GM19238 (cell line): ENCODE measurements around the gene DNAJA4.

Experiments used
- DNase-seq: peaks from one replicate; pipeline ENCODE4 v3.0.0; 2011; ENCODE audit warnings: low spot score; ENCODE audit not compliant: insufficient read length

Gene DNAJA4

DNA sequence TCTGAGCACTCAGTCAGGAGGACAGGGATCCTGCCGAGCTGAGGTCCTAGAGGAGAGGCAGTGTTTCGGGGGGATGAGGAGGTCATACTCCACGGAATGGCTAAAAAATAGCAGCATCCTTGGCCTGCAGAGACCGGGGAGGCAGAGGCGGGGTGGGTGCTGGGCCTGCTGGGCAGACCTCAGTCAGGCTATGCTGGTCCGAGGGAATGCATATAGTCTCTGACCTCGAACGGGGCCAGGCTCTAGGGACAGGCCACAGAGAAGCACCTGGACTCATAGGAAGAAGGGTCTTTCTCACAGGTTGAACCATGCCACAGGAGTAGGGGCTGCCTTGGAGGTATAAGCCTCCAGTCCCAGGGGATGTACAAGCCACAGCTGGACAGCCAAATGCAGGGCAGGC, 49.0 kb downstream of the DNAJA4 start:
- DNase-seq = no peak

DNA sequence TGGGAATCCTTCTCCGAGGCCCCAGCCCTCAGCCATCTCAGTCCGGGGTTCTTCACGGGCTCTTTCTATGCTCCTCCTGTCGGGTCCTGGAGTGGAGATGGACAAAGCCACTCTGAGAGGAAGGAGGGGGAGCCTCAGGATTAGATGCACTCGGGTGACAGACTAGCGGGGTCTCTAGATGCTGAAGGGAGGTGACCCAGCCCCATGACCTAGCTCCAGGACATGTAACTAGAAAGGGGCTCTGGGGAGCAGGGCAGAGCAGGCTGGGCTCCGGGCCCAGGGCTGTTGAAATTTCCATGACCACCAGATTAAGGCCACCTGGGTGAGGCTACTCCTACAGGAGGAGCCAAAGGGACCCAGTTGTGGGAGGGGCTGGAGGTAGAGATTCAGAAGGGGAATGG, 49.8 kb downstream of the DNAJA4 start:
- DNase-seq = no peak

DNA sequence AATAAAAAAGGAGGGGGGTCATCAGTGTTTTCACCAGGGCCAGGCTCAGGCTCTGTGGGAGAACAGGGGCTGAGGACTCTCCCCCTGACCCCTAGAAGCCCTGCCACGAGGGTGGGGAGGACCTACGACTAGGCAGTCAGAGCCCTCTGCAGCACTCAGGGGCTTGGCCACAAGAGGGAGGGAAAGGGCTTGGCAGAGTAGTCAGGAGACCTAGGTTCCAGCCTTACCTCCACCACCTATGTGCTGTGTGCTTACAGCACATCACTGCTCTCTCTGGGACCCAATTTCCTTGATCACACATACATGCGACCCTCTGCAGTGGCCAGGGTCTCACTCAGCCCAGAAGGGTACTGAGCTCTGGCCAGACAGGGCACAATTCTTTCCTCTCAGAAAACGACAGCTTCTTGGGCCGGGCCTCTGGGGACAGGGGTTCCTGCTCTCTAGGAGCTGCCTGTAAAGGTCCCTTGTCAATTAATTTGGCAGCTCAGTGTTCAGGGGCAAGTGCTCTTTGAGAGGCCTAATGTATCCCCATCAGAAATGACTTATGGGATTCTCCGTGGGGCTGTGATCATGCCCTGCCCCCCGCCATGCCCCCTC, 51.4 kb downstream of the DNAJA4 start:
- DNase-seq = no peak

DNA sequence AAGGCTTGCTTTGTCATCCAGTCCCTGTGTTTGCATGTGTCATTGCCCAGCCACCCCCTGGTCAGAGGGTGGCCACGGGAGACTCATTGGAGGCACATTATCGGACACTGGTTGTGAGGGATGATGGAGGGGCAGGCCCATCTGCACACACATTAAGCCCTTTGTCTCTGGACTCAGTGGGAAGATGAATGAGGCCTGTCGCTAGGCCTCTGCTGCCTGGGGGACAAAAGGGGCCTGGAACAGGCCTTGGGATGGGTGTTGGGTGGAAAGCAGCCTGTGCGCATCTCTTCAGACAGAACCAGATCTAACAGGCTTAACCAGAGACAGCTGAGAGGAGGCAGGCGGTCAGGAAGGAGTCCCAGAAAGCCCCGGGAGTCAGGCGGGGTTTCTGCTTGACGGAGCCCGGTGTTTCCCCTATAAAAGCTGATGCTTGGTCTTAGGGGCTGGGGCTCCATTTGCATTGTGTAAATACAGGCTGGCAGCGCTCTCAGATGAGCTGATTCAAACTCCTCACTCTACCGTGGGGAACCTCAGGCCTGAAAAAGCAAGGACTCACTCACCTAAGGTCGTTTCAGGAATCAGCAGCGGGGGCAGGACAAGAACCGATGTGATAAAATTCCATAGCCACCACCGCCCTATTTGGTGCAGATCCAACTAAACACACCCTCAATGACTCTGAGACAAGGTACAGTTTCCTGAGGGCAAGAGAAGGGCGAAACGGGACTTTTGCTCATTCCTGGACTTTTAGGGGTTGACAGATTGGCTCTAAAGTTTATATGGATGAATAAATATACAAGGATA, 52.1 kb downstream of the DNAJA4 start:
- no peak for DNase-seq

DNA sequence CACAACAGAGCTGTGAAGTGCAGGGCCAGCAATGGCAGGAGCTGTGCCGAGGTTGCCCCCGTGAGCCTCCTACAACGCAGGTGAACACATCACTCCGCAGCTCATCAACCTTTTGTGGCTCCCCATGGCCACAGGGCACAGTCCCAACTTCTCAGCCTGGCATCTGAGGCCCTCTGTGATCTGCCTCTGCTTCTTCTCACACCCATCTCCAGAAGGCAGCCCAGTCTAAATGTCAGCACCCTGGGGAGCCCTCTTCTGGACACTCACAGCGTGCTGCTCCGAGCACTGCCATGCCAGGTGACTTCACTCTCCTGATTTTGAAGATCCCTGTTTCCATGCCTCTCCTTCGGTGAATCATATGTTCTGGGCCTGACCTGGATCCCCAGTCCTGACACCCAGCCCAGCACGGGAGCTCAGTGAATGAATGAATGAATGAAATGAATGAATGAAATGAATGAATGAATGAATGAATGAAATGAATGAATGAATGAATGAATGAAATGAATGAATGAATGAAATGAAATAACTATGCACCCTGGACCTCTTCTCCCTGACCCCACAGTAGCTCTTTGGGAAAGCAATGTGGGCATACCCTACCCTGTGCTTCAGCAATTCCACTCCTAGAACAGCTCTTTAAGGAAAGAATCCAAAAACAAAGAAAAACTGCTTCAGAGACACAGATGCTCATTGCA, 52.9 kb downstream of the DNAJA4 start:
- no peak for DNase-seq

DNA sequence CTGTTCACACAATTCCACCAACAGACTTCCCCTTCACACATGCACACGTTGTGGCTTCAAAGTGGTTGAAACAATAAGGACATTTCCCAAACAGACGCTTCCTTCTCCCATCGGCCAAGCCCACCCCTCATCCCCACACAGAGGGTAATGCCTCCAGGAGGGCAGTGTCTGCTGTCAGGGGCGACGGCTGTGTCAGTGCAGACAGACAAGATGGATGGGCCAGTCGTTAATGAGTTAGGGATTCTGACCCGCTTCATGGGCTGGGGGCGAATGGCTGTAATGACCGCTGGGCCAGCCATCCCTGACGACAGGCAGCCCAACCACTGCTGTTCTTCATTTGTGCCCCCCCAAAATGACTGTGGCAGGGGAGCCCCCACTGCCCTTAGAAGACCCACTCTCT, 55.2 kb downstream of the DNAJA4 start:
- DNase-seq = no peak

DNA sequence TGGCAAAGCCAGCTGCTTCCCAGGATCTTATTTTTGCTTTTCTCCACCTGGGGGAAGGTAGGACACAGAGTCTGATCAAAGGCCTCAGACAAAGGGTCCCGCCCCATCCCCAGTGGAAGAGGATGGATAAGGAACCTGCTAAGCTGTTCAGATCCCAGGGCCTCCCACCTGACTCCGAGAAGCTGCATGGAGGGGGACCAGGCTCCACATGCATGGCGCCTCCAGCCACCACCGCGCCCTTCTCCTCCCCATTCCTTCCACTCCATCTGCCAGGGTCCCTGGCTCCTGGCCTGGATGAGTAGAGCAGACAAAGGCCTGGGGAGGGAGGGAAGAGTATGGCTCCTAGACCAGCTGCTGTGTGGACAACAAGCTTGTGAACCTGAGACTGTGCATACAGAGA, 55.8 kb downstream of the DNAJA4 start:
- no peak for DNase-seq

DNA sequence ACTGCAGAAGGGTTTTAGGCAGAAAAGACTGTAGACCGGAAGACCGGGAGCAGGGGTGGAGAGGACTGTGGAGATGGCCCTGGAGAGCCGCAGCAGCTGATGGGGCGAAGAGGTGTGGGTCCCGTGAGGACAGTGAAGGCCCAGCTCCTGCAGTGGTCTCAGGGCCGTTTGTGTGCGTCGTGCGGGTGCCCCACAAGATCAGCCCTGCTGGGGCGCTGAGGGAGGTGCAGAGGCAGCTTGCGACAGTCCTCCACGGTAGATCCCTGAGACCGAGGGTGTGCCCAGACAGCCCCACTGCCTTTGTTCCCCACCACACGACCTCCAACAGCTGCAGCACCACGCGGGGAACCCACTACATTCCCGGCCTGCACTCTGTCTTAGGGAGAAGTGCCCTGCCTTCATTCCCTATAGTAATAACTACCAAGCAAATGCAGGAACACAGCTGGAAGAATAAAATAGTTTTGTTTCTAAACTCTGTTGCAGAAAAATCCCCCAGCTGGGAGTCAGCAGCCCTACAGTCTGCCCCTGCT, 56.7 kb downstream of the DNAJA4 start:
- DNase-seq = no peak

DNA sequence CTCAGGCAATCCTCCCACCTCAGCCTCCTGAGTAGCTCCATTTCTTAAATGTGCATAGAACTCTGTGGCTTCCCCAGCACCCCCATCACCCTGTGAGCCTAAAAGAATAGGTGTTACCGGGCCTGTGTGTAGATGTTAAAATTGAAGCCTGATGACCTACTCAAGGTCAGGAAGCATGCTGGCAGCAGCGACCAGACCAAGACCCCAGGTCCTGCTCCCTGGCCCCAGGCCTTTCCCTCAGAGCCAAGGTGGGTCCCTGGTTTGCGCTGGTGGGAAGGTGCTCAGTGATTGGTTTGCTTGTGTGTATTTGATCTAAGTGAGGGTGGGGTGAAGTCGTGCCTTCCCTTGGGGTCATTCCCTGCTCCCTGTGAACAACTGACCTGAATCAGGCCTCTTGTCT, 57.4 kb downstream of the DNAJA4 start:
- DNase-seq = no peak

DNA sequence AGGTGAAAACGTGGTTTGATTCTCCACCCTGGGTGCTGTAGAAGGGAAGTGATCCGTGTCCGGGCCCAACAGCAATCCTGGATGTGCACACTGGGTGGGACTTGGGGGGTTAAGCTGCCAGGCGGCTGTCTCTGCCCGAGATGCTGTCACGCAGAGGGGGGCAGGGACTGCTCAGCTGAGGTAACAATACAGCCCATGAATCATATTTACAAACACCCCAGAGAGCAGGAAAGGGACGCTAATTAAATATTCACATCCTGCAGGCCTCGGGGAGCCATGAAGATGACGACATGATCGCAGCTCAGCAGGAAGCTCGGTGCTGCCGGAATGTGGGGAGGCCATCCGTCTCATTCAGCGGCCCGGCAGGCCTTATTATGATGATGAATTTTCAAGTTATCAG, 57.9 kb downstream of the DNAJA4 start:
- no peak for DNase-seq

DNA sequence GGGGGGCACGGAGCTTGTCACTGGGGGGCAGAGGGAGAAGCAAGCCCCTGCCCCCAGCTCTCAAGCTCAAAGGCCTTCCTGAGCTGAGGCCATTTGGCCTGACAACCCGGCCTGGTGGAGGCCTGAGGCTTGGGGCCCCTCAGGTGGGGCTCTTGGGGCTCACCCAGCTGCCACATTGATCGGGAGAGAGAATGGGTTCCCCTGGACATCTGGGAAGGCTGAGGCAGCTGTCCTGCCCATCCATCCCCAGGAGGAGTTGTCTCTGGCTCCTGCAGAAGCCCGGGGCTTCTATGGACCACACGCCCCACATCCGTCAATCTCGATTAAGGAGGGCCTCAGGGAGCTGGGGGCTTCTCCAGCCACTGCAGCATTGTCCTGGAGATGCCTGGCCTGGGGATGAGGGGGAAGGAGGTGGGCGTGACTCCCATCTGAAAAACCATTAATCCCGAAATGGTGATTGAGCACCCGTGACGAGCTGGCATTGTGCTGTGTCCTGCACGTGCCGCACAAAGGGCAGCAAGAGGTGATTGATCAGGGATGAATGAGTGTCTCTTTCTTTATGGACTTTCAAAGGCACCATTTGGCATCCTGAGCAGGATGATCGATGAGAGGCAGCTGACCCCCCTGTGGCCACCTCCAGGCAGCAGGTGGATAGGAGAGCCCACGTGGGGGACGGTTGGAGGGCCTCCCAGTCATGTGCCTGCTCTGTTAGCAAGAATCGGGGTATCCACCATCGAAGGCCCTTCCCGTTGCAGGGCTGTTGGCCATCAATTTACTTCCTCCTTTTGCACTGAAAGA, 58.6 kb downstream of the DNAJA4 start:
- DNase-seq = no peak

DNA sequence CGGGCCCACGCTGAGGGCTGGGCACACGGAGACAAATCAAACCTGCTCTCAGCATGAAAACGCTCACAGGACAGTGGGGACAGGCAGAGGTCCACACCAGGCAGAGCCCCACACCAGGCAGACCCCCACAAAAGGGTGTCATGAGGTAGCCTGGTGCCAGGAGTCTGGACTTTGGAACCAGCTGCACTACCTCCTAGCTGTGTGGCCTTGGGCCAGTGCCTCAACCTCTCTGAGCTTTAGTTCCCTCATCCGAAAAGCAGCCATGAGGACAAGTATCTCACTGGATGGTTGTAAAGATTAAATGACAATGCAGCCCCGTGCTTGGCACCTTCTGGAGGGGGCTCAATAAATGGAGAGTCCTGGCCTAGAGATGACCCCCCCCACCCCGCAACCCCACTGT, 59.3 kb downstream of the DNAJA4 start:
- no peak for DNase-seq

DNA sequence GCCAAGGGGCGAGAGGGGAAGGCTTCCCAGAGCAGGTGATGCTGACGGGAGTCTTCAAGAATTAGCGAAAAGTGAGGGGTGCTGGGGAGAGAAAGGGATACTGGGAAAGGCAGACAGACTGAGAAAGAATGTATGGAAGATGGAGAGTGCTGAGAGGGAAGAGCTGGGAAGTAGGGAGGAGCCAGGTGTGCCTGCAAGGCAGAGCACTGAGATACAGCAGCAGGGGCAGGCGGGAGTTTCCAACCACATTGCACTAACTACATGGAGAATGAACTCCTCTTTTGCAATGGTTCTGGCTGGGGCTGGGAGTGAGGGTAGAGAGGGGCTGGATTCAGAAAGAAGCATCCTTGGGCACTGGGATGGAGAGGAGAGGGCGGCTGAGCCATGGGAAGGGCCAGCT, 59.8 kb downstream of the DNAJA4 start:
- no peak for DNase-seq

DNA sequence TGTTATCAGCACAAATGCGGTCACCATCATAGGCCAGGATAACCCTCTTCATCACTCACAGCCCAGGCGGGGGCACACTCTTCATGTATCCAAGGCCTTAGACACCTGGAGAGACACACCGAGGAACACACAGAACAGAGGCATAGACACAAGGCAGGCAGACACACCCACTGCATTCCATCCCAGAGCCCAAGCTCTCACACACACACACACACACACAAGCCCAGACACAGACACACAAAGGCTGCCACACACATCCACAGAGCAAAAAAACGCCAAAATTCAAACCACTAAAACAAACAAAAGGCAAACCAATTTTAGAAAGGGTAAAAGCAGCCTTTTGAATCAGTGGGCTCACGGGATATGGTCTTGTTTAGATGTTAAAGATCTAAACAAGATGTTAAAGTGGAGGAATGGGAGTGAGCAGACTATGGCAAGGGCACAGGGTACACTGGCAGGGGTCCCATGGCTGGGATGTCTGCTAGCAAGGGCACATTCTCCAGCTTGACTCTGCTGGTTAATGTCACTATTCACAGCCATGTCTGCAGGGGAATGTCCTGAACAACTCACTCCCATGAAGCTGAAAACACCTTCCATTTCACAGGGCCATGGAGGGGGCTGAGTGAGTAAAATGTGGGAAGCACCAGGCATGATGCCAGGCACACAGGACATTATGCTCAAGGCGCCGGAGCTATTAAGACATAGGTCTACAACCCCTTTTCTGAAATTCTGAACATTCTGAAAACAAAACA, 60.9 kb downstream of the DNAJA4 start:
- DNase-seq = no peak

DNA sequence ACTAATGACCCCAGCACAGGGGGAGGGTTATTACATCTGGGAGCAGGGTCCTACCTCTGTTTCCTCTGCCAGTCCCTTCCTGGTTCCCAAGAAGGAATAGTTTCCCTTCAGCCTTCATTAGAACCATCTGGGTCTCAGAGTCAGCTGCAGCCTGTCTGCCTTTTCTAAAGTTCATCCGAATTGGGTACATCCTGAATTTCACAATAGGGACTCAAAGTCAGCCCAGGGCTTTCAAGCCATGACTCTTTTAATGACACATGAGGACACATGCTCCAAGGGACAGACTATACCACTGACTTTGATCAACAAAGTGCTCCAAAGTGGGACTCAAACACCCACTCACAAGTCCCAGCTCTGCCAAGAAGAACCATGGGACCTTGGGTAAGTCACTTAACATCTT, 63.1 kb downstream of the DNAJA4 start:
- DNase-seq = no peak

DNA sequence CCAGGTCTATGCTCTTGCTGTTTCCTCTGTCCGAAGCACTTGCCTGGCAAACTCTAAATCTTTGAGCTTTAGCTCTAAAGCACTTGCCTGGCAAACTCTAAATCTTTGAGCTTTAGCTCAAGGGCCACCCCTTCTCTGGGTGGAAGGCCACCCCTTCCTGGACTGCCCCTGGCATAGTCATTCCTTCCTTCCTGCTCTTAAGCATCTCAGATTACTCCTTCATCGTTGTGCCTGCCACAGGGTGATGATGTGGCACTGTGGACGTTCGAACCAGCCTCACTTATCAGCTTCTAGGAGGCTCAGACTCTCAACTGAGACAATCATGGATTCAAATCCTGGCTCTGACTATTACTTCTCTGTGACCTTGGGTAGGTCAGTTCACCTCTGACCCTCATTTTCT, 65.3 kb downstream of the DNAJA4 start:
- no peak for DNase-seq
